Ascending aorta (tissue), 2 donors: ENCODE measurements around the gene ARHGAP24. TPM values are rescaled to one million over a fixed set of nuclear protein-coding genes. Genes with fewer than 3 reads are reported as not detected.
"Not testable (repeated sequence)": the region's sequence is repeated elsewhere in the genome, so short reads cannot be mapped to it uniquely, and the experiment has no call there.

Experiments
- DNase-seq, 2 donors: peaks; one replicate each; pipeline ENCODE4 v3.0.0-alpha.2; 2019; ENCODE audit warnings: low spot score in 2 of 2
- H3K27ac ChIP-seq, 2 donors: fragments of 200-600 bp; sonication (generic); one replicate each; pipeline ENCODE4 v1.5.1; 2016 to 2017; ENCODE audit warnings: mild to moderate bottlenecking in 1 of 2
- H3K27me3 ChIP-seq: fragments of 200-600 bp; sonication (generic); one replicate; pipeline ENCODE4 v1.5.1; 2017
- H3K36me3 ChIP-seq, 2 donors: fragments of 200-600 bp; sonication (generic); one replicate each; pipeline ENCODE4 v1.5.1; 2016
- H3K4me1 ChIP-seq, 2 donors: fragments of 200-600 bp; sonication (generic); one replicate each; pipeline ENCODE4 v1.5.1; 2016 to 2017; ENCODE audit warnings: mild to moderate bottlenecking in 1 of 2
- H3K4me3 ChIP-seq, 2 donors: fragments of 200-600 bp; sonication (generic); one replicate each; pipeline ENCODE4 v1.5.1; 2016 to 2017; ENCODE audit warnings: mild to moderate bottlenecking in 1 of 2
- H3K9me3 ChIP-seq, 2 donors: fragments of 200-600 bp; sonication (generic); one replicate each; pipeline ENCODE4 v1.5.1; 2016
- CTCF ChIP-seq, 3 experiments: fragments of 200-600 bp in 2 of 3; fragments of 450-650 bp in 1 of 3; sonication (generic) in 2 of 3; IDR thresholded peaks; one replicate each; pipeline ENCODE4 v1.5.1; 2016 to 2019; ENCODE audit warnings: antibody characterized with exemption in 3 of 3, mild to moderate bottlenecking in 1 of 3, moderate library complexity in 1 of 3
- intact Hi-C: fragments of 100-400 bp; cut with DNase I; formaldehyde crosslinking; loops from one replicate; pipeline ENCODE4 v1.15.1; 2023
- total RNA-seq: library from RNA; depleted of rRNA; stranded (reverse); fragments of >200 nt; gene quantifications from one replicate; pipeline ENCODE4 v1.1.0, GENCODE V29; 2016

The ARHGAP24 gene
- total RNA-seq, 1 donor from 2014 or later: 13.9 TPM

- H3K27ac ChIP-seq: no peak overlapping the region
- H3K27me3 ChIP-seq: no peaks in the 10 kb centered on the region
- H3K4me3 ChIP-seq: no peak overlapping the region
- H3K36me3 ChIP-seq: no peaks in the 10 kb centered on the region
- no peak for DNase-seq
- TF ChIP-seq CTCF (IDR thresholded peaks at IDR 0.05): no peak
- H3K9me3 ChIP-seq: no peaks in the 10 kb centered on the region
- intact Hi-C loops: no loop called here
- no peaks in the 10 kb centered on the region for H3K4me1 ChIP-seq
Measured at GRCh38 chr4:85895755-85896154, 420.8 kb downstream of the ARHGAP24 start.

DNA sequence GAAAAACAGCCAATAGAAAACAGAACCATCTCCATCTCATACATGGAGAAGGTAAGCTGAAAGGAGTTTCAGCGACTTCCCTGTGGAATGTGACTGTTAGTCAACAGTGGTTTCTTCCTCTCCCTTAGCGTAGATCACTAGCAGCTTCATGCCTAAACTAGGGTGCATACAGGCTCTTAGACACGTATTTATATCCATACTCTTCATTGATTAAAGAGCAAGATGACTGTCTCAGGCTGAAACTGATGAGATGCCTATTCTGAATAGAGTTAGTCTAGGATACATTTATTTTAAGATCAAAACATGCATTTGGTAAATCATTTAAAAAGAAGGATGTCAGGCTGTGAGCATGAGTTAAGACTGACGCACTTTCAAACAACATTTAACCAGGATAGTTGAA, 423.3 kb downstream of the ARHGAP24 start:
- TF ChIP-seq CTCF (IDR thresholded peaks at IDR 0.05): no peak
- DNase-seq: no peak
- intact Hi-C loops: no loop called here
- Histone ChIP-seq H3K9me3 (no peaks in the 10 kb centered on the region), H3K27me3 (no peaks in the 10 kb centered on the region), H3K36me3 (no peaks in the 10 kb centered on the region), H3K4me3 (no peak overlapping the region), H3K4me1 (no peaks in the 10 kb centered on the region), H3K27ac (no peak overlapping the region)

DNA sequence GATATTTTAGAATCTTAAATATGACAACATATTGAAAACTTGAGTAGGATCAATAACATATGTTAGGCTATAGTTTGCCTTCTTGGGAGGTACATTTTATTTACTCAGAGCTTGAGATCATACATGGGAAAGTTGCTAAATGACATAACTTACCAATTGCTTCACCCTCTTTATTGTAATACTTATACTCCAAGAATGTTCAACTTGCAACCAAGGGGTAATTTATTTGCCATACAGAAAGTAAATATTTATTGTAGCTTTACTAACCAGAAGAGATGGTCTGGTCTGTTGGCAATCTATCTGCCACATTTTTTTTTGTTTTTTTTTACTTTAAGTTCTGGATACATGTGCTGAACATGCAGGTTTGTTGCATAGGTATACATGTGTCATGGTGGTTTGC, 426.6 kb downstream of the ARHGAP24 start:
- no peaks in the 10 kb centered on the region for H3K27me3 ChIP-seq

DNA sequence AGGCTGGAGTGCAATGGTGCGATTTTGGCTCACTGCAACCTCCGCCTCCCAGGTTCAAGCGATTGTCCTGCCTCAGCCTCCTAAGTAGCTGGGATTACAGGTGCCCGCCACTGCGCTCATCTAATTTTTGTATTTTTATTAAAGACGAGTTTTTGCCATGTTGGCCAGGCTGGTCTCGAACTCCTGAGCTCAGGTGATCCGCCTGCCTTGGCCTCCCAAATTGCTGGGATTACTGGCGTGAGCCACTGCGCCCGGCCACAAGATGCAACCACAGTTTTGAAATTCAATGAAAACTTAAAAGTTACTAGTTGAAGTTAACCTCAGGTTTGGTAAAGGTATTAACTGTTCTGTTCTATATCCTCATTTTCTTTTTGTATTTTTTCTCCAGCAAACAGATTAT, 427.7 kb downstream of the ARHGAP24 start:
- H3K27ac ChIP-seq, H3K27me3 ChIP-seq, H3K4me3 ChIP-seq, DNase-seq, H3K9me3 ChIP-seq, H3K4me1 ChIP-seq, H3K36me3 ChIP-seq, intact Hi-C loops: not testable (repeated sequence)

More for the DNA sequence above, 426.6 kb downstream of the ARHGAP24 start:
- Histone ChIP-seq H3K27ac (no peak overlapping the region), H3K4me3 (no peak overlapping the region), H3K9me3 (no peaks in the 10 kb centered on the region), H3K4me1 (no peaks in the 10 kb centered on the region), H3K36me3 (no peaks in the 10 kb centered on the region)
- DNase-seq: no peak
- intact Hi-C loops: no loop called here
- no peak for TF ChIP-seq CTCF (IDR thresholded peaks at IDR 0.05)

DNA sequence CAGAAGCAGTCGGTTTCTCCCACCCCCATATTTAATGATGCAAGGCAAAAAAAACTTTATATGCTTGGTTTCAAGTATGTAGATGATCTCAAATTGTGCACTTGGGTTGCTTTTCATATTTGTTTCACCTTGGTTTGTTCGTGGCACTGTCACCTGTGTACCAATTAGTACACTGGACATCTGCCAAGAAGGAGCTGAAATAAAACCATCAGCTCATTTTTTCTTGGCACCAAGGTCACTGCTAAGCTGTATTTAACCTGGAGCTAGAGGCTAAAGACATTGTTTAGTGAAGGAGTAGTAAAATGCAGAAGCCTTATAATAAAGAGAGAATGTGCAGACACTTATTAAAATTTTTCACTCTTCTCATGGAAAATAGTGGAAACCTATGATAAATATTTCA, 430.8 kb downstream of the ARHGAP24 start:
- Histone ChIP-seq H3K27me3 (no peaks in the 10 kb centered on the region), H3K9me3 (no peaks in the 10 kb centered on the region), H3K27ac (no peak overlapping the region), H3K4me1 (peaks cover 0 to 2% of the 10 kb centered on the region in 2 donors), H3K36me3 (no peaks in the 10 kb centered on the region), H3K4me3 (no peak overlapping the region)
- intact Hi-C loops: no loop called here
- no peak for TF ChIP-seq CTCF (IDR thresholded peaks at IDR 0.05)
- DNase-seq: no peak

GRCh38 chr4:85907001-85907400, 432.1 kb downstream of the ARHGAP24 start:
- H3K9me3 ChIP-seq: no peaks in the 10 kb centered on the region
- H3K4me3 ChIP-seq: no peak overlapping the region
- H3K27ac ChIP-seq: no peak overlapping the region
- no peaks in the 10 kb centered on the region for H3K27me3 ChIP-seq
- H3K4me1 ChIP-seq: peaks cover 0 to 2% of the 10 kb centered on the region in 2 donors
- TF ChIP-seq CTCF (IDR thresholded peaks at IDR 0.05): no peak
- no peak for DNase-seq
- H3K36me3 ChIP-seq: no peaks in the 10 kb centered on the region
- intact Hi-C loops: no loop called here
